ENCODE measurements around the gene KIF17.

Gene KIF17

GRCh38 chr1:20727746-20728316 lies 10.0 kb upstream of the KIF17 start:
- Histone ChIP-seq H3K27ac (ENCODE audit: low read depth, low read length) (no peak overlapping the region), H3K4me3 (ENCODE audit: low read depth, low read length) (no peak overlapping the region)

GRCh38 chr1:20726932-20727745 lies 9.3 kb upstream of the KIF17 start:
- Histone ChIP-seq H2AFZ (ENCODE audit: low read length, unreplicated experiment) (no peak overlapping the region), H3K27me3 (ENCODE audit: insufficient read depth, low read length) (peaks cover 5% of the 10 kb centered on the region; the same call in 1 of the 2 replicates)

More at GRCh38 chr1:20727746-20728316, 10.0 kb upstream of the KIF17 start:
- H3K36me3 ChIP-seq (ENCODE audit: insufficient read depth, low read length) = no peaks in the 10 kb centered on the region
- peaks cover 14% of the 10 kb centered on the region for H3K4me1 ChIP-seq (ENCODE audit: control insufficient read depth, insufficient read depth, low read length, unreplicated experiment)
- no peak overlapping the region for H2AFZ ChIP-seq (ENCODE audit: low read length, unreplicated experiment)
- no peaks in the 10 kb centered on the region for H3K79me2 ChIP-seq (ENCODE audit: control insufficient read depth, insufficient read depth, low read length, unreplicated experiment)
- H3K27me3 ChIP-seq (ENCODE audit: insufficient read depth, low read length) = peaks cover 5% of the 10 kb centered on the region; the same call in 1 of the 2 replicates

GRCh38 chr1:20726118-20726911 lies 8.5 kb upstream of the KIF17 start:
- Histone ChIP-seq H3K4me1 (ENCODE audit: control insufficient read depth, insufficient read depth, low read length, unreplicated experiment) (peaks cover 13% of the 10 kb centered on the region), H2AFZ (ENCODE audit: low read length, unreplicated experiment) (no peak overlapping the region), H3K36me3 (ENCODE audit: insufficient read depth, low read length) (no peaks in the 10 kb centered on the region), H3K4me3 (ENCODE audit: low read depth, low read length) (no peak overlapping the region), H3K27me3 (ENCODE audit: insufficient read depth, low read length) (peaks cover 5% of the 10 kb centered on the region; the same call in 1 of the 2 replicates), H3K27ac (ENCODE audit: low read depth, low read length) (no peak overlapping the region), H3K79me2 (ENCODE audit: control insufficient read depth, insufficient read depth, low read length, unreplicated experiment) (no peaks in the 10 kb centered on the region)

More at GRCh38 chr1:20726932-20727745, 9.3 kb upstream of the KIF17 start:
- Histone ChIP-seq H3K79me2 (ENCODE audit: control insufficient read depth, insufficient read depth, low read length, unreplicated experiment) (no peaks in the 10 kb centered on the region), H3K36me3 (ENCODE audit: insufficient read depth, low read length) (no peaks in the 10 kb centered on the region), H3K4me3 (ENCODE audit: low read depth, low read length) (no peak overlapping the region), H3K4me1 (ENCODE audit: control insufficient read depth, insufficient read depth, low read length, unreplicated experiment) (peaks cover 14% of the 10 kb centered on the region), H3K27ac (ENCODE audit: low read depth, low read length) (no peak overlapping the region)

- peak overlapping the region; percentile 67 for H3K27ac ChIP-seq (ENCODE audit: low read depth, low read length)
- H3K36me3 ChIP-seq (ENCODE audit: insufficient read depth, low read length) = no peaks in the 10 kb centered on the region
- no peak overlapping the region for H2AFZ ChIP-seq (ENCODE audit: low read length, unreplicated experiment)
- peaks cover 11% of the 10 kb centered on the region for H3K4me1 ChIP-seq (ENCODE audit: control insufficient read depth, insufficient read depth, low read length, unreplicated experiment)
- H3K79me2 ChIP-seq (ENCODE audit: control insufficient read depth, insufficient read depth, low read length, unreplicated experiment) = no peaks in the 10 kb centered on the region
- no peak overlapping the region for H3K4me3 ChIP-seq (ENCODE audit: low read depth, low read length)
- H3K27me3 ChIP-seq (ENCODE audit: insufficient read depth, low read length) = peaks cover 5% of the 10 kb centered on the region; the same call in 1 of the 2 replicates
These were observed 7.6 kb upstream of the KIF17 start for GRCh38 chr1:20725189-20726117.

GRCh38 chr1:20724364-20725188 lies 6.8 kb upstream of the KIF17 start:
- H3K27ac ChIP-seq (ENCODE audit: low read depth, low read length) = peak overlapping the region; percentile 67; the same call in 1 of the 2 replicates
- H3K36me3 ChIP-seq (ENCODE audit: insufficient read depth, low read length) = no peaks in the 10 kb centered on the region
- no peak overlapping the region for H2AFZ ChIP-seq (ENCODE audit: low read length, unreplicated experiment)
- peaks cover 11% of the 10 kb centered on the region for H3K4me1 ChIP-seq (ENCODE audit: control insufficient read depth, insufficient read depth, low read length, unreplicated experiment)
- no peaks in the 10 kb centered on the region for H3K79me2 ChIP-seq (ENCODE audit: control insufficient read depth, insufficient read depth, low read length, unreplicated experiment)
- H3K27me3 ChIP-seq (ENCODE audit: insufficient read depth, low read length) = peaks cover under 1% of the 10 kb centered on the region; the same call in 1 of the 2 replicates
- H3K4me3 ChIP-seq (ENCODE audit: low read depth, low read length) = no peak overlapping the region

GRCh38 chr1:20723537-20724363 lies 5.9 kb upstream of the KIF17 start:
- Histone ChIP-seq H3K36me3 (ENCODE audit: insufficient read depth, low read length) (no peaks in the 10 kb centered on the region), H2AFZ (ENCODE audit: low read length, unreplicated experiment) (no peak overlapping the region), H3K4me1 (ENCODE audit: control insufficient read depth, insufficient read depth, low read length, unreplicated experiment) (peaks cover 11% of the 10 kb centered on the region), H3K27ac (ENCODE audit: low read depth, low read length) (no peak overlapping the region), H3K27me3 (ENCODE audit: insufficient read depth, low read length) (no peaks in the 10 kb centered on the region), H3K4me3 (ENCODE audit: low read depth, low read length) (no peak overlapping the region), H3K79me2 (ENCODE audit: control insufficient read depth, insufficient read depth, low read length, unreplicated experiment) (no peaks in the 10 kb centered on the region)

GRCh38 chr1:20723159-20723536 lies 5.3 kb upstream of the KIF17 start:
- Histone ChIP-seq H3K4me1 (ENCODE audit: control insufficient read depth, insufficient read depth, low read length, unreplicated experiment) (peaks cover 11% of the 10 kb centered on the region), H3K79me2 (ENCODE audit: control insufficient read depth, insufficient read depth, low read length, unreplicated experiment) (no peaks in the 10 kb centered on the region), H3K36me3 (ENCODE audit: insufficient read depth, low read length) (no peaks in the 10 kb centered on the region), H3K27ac (ENCODE audit: low read depth, low read length) (no peak overlapping the region), H3K27me3 (ENCODE audit: insufficient read depth, low read length) (no peaks in the 10 kb centered on the region), H3K4me3 (ENCODE audit: low read depth, low read length) (no peak overlapping the region), H2AFZ (ENCODE audit: low read length, unreplicated experiment) (no peak overlapping the region)

GRCh38 chr1:20721117-20722061 lies 3.6 kb upstream of the KIF17 start:
- Histone ChIP-seq H3K79me2 (ENCODE audit: control insufficient read depth, insufficient read depth, low read length, unreplicated experiment) (no peaks in the 10 kb centered on the region), H3K36me3 (ENCODE audit: insufficient read depth, low read length) (no peaks in the 10 kb centered on the region), H3K27ac (ENCODE audit: low read depth, low read length) (no peak overlapping the region), H3K27me3 (ENCODE audit: insufficient read depth, low read length) (no peaks in the 10 kb centered on the region), H2AFZ (ENCODE audit: low read length, unreplicated experiment) (no peak overlapping the region), H3K4me1 (ENCODE audit: control insufficient read depth, insufficient read depth, low read length, unreplicated experiment) (peaks cover 11% of the 10 kb centered on the region), H3K4me3 (ENCODE audit: low read depth, low read length) (no peak overlapping the region)

Measured in ACC112 (cell line).